A204.1 (cell line): ENCODE data around the gene GSX1.
"Not testable (repeated sequence)": the region's sequence is repeated elsewhere in the genome, so short reads cannot be mapped to it uniquely, and the experiment has no call there.

Experiments used
- FAIRE-seq: peaks from 2 replicates; lab custom pipeline; 2012; peaks lifted over from hg19 to GRCh38; lab: Jason Lieb, UNC

Gene GSX1

DNA sequence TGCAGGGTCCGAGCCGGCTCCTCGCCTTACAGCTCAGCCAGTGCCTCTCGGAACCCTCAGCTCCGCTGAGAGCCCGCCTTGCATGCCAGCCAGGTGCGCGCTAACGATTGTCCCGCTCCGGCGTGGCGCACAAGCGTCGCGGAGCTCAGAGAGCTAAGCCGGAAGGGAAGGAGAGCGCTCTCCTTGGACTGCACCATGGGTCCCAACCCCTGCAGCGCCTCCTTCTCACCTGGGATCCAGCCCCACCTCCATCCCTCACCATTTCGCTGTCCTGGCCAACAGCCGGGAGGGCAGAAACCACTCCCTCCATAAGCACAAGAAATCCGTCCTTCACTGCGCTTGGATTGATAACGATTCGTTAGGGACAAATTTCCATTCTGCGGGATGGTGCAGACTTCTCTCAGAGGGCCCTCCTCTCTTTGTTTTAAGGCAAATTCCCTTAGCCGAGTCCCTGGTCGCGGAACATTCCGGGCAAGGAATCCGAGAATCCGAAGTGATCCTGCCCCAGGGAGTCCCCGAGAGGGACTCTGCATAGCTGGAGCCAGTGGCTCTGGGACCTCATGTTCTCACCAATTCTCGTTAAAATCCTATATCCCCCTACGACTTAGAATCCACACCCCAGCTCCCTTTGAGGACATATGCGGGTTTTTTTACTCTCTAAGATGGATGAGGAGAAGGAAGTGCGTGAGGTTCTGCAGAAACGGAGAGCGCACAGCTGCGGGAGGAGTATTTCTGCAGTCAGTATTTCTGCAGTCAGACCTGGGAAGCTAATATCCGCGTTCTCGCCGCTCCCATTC, 2.8 kb downstream of the GSX1 start:
- FAIRE-seq, result no peak

DNA sequence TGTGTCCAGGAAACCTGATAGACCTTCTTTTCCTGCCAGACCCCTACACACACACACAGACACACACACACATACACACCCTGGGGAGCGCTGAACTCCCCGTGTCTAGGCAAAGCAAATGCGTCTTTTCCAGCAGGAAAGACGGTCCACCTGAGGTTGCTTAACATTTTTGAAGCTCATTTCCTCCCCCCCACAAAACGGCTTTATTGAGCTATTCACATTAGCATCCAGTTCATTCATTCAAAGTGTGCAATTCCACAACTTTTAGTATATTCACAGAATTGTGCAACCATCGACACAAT, 3.4 kb downstream of the GSX1 start:
- FAIRE-seq, result no peak

DNA sequence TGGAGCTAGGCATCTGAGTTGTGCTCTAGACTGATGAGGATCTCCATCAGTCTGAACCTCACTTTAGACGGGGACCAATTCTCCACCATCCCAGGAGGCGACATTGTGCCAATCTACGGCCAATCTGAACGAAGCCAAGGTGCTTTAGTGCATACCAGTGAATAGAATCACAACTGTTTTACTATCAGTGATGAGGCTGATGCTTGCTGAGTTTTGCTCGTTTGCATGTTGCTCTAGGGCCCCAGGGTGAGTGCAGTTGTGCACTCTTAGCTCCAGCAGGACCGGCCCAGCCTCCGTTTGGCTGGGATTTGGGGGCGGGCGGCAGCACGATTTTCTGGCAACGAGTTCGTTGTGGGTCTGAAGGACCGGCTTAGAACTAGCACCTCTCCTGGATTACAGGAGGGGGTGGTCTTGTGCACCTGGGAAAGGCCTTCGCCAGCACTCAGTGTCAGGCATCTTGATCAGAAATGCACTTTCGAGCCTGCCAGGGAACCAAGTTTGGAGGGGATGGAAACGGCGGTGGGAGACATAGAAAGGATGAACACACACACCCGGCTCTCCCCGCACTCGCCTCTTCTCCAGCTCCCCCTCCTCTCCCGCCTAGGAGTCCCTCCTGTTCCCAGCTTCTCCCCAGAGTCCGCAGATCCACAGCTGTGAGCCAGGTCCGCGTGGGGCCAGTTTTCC, 4.4 kb downstream of the GSX1 start:
- no peak for FAIRE-seq

DNA sequence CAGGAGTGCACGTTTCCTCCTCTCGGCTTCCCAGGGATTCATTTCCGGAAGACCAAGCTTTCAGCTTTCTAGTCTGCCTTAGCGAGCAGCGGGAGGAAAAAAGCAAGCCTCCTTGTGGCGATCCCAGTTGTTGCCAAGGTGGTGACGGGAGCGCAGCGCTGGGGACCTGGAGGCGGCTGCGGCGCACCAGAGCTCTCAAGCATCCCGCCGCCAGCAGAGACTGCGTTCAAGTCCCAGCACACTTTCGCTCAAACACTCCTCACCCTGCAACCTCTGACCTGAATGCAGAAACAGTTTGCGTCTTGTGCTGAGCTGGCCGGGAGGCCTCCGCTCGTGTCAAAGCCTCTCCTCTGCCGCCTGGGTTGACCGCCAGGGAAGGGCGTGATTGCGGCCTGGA, 4.9 kb downstream of the GSX1 start:
- FAIRE-seq, result no peak

DNA sequence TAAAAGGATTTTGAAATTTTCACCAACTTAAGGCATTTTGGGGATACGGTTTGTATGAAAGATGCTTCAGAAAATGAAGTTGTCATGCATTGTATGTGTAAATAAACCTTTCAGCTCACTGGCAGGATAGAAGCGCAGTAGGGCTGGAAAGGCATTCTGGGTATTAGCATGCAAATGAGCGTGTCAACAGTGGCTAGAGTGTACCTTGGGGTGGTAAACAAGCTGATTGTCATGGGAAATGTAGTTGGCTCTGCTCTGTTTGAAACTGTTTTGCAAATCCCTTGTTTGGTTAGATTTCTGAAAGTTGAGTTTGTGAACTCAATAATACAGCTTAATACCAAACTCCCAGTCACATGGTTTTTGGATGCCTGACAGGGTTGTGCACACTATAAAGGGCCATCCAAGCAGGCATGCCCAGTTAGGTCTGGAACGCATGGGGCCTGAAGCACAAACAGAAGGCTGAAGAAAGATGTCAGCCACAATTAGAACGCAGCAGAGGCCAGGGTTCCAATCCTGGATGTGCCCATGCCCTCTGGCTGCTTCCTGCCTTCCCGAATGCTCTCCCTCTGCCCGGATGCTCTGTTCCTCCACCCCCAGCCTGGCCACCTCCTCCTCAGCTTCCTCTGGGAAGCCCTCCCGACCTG, 14.6 kb downstream of the GSX1 start:
- FAIRE-seq, result no peak

DNA sequence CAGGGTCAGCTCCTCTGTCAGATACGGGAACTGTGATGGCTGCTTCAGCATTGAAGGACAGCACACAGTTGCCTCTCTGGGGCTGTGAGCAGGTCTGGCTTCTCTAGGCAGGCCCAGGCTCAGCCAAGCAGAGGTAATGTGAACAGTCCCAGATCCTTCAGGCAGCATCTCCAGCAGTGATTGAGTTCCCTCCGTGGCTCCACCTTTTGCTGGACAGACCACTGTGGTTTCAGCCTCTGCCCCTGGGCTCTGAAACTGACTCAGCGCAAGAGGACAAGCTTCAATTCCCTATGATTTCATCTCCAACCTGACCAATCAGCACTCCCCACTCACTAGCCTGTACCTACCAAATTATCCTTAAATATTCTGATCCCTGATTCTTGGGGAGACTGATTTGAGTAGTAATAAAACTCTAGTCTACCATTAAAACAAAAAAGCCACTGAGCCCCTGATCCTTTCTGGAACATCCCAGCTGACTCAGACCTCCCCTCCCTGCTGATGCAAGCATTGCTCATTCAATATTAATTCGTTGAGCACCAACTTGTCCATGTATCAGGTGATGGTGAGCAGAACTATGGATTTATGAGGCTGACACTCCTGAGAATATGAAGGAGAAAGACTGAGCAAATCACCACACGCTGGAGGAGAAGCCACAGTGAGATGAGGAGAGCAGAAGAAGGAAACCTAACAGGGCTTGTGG, 16.7 kb downstream of the GSX1 start:
- no peak for FAIRE-seq

DNA sequence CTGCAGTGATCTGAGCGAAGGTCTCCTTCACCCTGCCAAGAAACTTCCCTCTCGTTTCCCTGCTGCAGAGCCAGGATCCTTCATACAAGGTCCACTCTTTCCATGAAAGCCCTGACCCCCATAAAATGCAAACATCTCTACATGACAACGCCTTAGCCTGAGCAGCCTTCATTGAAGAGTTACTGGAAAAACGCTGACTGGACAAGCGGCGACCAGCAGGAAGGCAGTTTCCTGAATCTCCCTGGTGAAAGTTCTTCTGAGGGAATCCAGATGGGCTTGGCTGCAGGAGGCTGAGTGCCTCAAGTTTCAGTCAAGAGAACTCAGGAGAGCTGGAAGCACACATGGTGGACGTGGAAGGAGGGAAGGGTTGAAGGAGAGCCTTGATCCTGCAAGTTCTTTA, 17.7 kb downstream of the GSX1 start:
- FAIRE-seq, result no peak

DNA sequence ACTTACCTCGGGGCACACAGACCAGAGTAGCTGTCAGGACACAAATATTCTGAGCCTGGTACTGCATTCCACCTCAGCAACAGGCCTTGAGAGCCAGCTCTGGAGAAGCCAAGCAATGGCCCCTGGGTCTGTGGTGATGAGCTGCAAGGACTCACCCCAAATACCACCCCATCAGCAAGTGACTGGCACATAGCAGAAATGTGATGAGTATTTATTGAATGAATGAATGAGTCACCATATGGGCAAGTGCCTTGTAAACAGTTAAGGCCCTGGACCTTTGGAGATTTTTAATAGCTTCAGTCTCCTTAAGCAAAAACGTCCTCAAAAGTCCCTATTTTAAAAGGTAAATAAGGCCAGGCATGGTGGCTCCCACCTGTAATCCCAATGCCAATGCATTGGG, 18.2 kb downstream of the GSX1 start:
- no peak for FAIRE-seq

DNA sequence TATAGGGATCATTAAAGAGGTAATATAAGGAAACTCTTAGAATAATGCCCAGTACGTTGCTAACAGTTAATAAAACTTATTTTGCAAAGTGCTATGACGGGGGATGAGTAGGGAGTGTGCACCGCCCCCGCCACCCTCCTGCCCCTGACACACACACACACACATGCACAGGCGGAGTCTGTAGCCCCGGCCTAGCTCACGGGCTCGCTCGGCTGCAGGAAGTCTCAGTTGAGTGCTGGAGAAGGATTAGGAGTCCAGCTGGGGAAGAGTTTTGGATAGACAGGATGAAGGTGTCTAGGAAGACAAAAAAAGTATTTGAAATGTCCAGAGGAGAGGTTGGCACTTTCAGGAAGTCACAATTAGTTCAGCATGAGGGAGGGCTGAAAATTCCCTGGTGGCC, 21.5 kb downstream of the GSX1 start:
- FAIRE-seq, result no peak

DNA sequence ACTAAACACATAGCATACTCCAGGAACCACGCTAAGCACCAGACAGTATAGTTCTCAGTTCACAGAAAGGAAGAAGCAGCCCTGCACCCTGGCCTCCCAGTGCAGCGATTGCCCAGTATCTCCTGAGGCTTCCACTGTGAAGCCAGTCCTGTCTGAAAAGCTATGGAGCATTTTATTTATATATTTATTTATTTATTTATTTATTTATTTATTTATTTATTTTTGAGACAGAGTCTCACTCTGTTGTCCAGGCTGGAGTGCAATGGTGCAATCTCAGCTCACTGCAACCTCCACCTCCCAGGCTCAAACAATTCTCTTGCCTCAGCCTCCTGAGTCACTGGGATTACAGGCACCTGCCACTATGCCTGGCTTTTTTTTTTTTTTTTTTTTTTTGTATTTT, 25.5 kb downstream of the GSX1 start:
- not testable (repeated sequence) for FAIRE-seq

DNA sequence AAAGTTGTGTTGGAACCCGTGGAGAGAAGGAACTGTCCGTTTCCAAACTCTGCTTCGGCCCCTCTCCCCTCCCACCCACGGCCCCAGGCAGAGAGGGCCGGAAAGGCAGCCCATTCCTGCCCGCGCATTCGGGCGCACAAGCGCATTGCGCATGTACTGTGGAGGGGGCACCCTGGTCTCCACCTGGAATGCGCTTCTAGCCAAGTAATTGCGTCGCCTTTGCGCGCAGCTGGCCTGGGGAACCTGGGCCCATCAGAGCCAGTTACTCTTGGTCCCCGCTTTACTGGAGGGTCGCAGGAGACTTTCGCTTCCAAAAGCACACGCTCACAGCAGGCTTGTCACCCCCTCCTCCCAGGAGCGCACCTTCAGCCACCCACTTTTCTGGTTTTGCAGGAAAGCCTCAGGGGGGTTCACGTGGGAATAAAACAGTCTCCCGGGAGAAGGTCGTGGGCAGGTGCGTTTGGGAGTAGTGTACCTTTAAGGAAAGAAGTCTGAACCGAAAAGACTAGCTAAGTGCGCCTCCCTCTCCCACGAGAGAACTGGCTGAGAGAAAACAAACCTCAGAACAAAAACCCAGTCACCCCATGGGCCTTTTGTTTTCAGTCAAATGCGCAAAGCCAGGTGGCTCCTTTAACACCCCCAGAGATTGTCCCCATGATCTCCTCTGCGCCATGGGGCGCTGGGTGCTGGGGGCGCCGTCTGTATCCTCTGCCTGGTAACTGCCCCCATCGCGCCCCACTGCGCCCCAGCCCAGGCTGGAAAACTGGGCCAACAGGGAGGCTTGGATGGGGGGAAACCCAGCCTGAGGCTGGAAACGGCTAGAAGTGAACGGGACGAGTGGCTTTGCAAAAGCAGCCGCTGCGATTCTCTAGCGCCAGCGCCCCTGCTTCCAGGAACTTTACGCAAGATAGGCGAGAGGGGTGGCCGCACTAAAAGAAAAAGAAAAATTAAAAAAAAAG, 28.5 kb downstream of the GSX1 start:
- FAIRE-seq, result no peak

DNA sequence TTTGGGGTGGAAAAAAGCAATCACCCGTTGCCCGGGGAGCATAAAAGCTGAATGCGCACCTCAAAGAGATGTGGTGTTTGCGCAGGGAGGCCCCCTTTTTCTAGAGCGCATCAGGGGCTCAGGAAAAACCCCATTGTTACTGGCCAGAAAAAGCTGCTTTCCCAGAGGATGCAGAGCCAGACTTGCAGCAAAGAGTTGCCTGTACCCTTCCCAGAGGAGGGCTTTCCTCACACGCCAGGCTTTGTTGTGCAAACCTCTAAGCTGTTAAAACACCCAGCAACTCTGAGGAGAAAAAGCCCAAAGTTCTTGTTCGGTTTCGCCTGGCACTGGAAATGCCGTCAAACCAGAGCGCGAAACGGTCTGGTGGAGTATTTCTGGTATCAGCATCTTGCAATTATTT, 29.3 kb downstream of the GSX1 start:
- no peak for FAIRE-seq

DNA sequence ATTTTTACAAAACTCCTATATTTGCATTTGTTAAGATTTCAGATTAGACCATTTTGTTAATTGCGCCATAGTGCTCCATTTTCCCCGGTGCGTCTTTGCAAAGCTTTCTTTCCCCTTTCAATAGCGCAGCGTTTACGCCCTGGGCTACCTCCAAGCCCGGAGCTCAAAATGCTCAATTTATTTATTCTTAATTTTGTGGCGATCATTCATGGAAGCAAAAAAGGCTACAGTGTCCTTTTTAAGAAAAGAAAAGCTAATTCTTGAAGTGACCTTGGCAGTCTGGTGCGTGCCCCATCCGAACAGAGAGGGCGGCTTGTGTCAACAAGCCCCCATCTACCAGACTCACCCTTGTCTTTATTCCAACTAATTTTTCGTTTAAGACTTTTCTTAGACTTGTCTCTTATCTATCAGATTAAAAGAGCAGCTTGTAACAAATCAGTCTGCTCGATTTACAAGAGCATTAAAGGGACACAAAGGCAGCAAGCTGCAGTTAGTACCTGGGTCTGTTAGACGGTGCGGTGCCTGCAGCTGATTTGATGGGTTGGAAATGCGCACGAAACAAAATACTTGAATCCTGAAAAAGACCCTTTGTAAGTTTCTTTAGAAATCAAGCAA, 30.1 kb downstream of the GSX1 start:
- FAIRE-seq, result no peak

DNA sequence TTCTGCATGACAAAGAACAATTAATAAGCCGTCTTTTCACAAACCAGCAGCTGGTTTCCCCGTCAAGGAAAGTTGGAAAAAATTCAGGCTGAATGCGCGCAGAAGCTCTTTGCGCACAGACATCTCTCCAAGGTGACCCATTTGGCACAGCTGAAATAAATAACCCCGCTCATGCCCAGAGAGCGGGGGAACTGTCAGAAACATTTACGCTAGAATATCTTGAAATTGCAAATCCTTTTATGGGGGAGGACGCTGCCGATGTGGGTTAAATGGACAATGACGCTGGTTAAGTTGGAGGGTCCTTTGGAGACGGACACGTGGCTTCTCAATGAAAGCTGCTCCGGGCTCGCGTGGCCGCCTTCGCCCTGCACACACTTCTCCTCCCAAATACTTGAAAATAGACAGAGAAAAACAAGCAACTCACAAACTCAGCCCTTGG, 30.6 kb downstream of the GSX1 start:
- no peak for FAIRE-seq

DNA sequence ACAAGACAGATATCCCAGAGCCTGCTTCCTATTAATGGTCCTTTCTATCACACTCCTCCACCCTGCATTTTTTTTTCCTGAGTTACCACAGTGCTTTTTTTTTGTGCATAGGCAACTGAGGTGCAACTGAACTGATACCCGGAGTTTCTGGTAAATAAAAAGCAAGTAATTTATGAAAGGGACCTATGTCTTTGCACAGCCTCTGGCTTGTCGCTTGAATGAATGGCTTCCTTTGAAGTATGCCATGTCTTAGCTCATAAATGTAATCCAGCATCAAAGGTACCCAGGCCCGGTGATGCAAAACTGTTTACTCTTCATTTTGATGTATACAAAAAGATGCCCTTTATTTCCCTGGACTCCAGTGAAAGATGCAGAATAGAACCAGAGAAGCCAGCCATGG, 31.8 kb downstream of the GSX1 start:
- no peak for FAIRE-seq

DNA sequence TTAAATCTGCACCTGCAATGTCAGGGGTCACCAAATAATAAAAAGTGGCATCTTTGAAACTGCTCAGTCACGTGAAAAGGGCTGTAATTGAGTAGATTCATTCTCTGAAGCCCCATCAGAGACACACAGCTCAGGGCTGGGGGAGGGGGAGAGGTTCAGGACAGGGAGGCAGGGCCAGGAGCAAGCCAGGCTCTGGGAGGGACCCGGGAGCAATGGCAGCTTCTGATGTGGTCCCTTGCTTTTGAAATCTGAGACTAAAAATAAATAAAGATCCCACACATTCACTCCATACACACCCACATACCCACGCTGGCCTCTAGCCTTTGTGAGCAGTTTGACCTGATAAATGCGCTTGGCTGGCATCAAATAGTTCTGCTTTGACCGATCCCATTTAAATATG, 32.8 kb downstream of the GSX1 start:
- FAIRE-seq, result no peak

DNA sequence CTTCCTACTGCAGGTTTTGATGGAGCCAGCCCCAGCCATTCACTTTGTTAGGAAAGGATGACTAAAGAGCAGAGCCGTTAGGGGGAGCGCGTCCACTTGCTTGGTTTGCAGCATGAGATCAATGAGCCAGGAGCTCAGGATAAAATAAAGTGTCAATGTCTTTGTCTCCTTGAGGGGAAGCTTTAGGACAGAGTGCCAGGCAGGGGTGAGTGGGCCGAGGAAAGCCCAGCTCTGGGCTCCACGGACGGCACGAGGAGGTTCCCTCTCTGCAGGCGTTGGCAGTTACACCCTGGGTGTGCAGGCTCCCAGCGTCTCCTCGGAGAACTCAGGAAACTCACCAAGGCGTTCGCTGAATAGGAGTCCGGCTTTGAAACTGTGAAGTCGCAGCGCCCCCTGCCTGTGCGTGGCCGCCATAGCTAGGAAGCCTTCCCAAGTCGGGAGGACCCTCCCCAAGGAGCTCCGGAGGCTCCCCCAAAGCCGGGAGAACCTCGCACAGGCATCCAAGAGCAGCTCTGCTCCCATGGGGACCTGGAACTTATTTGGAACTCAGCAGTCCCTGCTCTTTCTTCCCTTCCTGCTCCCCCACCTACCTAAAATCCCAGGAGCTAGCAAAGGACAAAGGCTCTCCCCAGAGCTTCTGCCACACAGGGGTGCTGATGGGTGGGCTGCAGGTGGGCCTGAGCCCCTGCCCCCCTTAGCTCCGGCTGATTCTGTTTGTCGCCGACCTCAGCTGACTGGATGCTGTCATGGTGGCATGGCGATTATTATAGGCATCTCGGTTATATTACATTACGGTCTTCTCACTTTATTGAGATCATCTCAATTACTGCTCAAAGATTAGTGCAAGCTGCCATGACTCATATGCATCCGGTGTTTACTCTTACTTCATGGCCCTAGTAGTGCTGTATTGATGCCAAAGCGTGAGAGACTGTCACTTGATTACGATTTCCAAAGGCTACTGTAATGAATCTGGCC, 34.4 kb downstream of the GSX1 start:
- FAIRE-seq, result no peak

DNA sequence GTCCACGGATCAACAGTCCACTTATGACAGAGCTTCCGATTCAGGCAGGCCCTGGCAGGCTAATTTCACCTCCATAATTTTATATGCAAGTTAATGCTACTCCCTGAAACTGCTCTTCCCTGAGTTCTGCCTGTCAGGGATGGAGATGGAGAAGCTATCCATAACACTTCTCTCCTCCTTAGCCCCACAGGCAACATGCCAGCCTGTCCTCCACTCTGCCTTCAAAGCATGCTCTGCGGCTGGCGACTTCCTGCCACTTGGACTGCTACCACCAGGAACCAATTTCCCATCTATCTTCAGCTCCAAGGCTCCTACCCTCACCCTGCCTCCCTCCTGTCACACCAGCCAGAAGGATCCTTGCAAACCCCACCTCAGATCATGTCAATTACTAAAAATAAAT, 35.4 kb downstream of the GSX1 start:
- FAIRE-seq, result no peak

DNA sequence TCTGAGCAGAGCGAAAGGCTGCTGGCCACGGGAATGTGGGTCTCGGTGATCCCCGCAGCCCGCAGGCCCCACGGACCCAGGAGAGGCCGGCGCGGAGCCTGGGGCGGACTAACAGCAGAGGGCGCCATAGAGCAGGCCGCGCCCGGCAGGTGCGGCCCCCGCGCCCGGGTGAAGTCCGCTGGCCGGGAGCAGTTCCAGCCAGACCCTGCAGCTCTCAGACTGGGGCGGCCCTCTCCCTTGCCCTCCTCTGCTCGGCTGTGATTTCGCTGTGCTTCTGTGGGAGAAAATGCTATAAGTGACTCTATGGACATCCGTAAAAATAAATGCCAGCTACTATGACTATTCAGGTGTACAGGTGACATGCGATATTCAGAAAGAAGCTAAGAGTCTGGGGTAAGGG, 37.7 kb downstream of the GSX1 start:
- FAIRE-seq, result no peak

DNA sequence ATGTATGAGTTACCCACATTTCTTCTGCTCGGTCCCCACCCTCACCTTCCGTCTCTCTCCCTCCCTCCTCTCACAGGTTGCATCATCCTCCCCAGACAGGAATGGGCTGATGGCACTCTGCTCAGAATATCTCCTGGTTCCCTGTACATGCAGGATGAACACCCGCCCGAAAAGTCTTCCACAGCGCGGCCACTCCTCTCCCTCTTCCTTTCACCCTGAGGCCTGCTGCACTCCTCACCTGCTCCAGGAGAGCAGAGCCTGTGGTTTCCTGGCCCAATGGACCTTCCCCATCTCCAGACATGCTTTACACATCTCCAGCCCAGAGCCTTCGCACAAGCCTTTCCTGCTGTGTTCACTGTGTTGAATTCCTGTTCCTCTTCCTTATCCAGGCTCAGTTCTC, 40.9 kb downstream of the GSX1 start:
- FAIRE-seq, result no peak
